RWPE2 (cell line): ENCODE data around the gene GID4.

ENCODE experiments used
- ATAC-seq: fragments of 200-7000 bp; cut with Tn5 transposase; 3 replicates; pipeline ENCODE4 v1.9.1; 2021; ENCODE audit warnings: low read depth
- DNase-seq: peaks from one replicate; pipeline ENCODE4 v3.0.0-alpha.2; 2020; ENCODE audit warnings: low spot score
- H3K27ac ChIP-seq: fragments of 450-650 bp; 2 replicates; pipeline ENCODE4 v1.5.1; 2017; ENCODE audit warnings: mild to moderate bottlenecking; ENCODE audit not compliant: poor library complexity, severe bottlenecking
- H3K27me3 ChIP-seq: fragments of 250-450 bp; sonication (Bioruptor Pico); 2 replicates; pipeline ENCODE4 v1.5.1; 2021; ENCODE audit warnings: mild to moderate bottlenecking, moderate library complexity; ENCODE audit not compliant: insufficient read depth, poor library complexity, severe bottlenecking
- H3K36me3 ChIP-seq: fragments of 250-450 bp; sonication (Bioruptor Pico); 2 replicates; pipeline ENCODE4 v1.5.1; 2020; ENCODE audit warnings: low read depth, mild to moderate bottlenecking, moderate library complexity
- H3K4me1 ChIP-seq: fragments of 250-450 bp; sonication (Bioruptor Pico); 2 replicates; pipeline ENCODE4 v1.5.1; 2021; ENCODE audit warnings: mild to moderate bottlenecking, moderate library complexity; ENCODE audit not compliant: insufficient read depth, poor library complexity, severe bottlenecking
- H3K4me3 ChIP-seq: fragments of 250-450 bp; sonication (Bioruptor Pico); 2 replicates; pipeline ENCODE4 v1.5.1; 2021; ENCODE audit warnings: mild to moderate bottlenecking, moderate library complexity; ENCODE audit not compliant: severe bottlenecking
- H3K9me3 ChIP-seq: fragments of 250-450 bp; sonication (Bioruptor Pico); 2 replicates; pipeline ENCODE4 v1.5.1; 2021; ENCODE audit warnings: mild to moderate bottlenecking, moderate library complexity; ENCODE audit not compliant: severe bottlenecking
- TF ChIP-seq, protein P1 (sequence below): fragments of 450-650 bp; IDR thresholded peaks from one replicate; pipeline ENCODE4 v1.5.1; 2017; ENCODE audit warnings: mild to moderate bottlenecking, moderate library complexity; ENCODE audit not compliant: poor library complexity, severe bottlenecking

GID4 gene

DNA sequence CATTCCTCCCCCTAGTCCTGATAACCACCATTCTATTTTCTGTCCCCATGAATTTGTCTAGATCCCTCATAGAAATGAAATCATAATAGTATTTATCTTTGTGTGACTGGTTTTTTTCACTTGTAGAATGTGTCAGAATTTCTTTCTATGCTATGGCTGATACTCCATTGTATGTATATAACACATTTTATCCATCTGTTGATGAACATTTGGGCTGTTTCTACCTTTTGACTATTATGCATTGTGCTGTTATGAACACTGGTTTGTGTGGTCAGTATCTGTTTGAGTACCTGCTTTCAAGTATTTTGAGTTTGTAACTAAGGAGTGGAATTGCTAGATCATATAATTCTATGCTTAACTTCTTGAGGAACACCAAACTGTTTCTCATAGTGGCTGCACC is 32.5 kb downstream of the GID4 start:
- H3K4me3 ChIP-seq: no peak overlapping the region
- H3K27ac ChIP-seq: no peak overlapping the region
- H3K9me3 ChIP-seq: no peaks in the 10 kb centered on the region
- no peaks in the 10 kb centered on the region for H3K27me3 ChIP-seq
- no peaks in the 10 kb centered on the region for H3K36me3 ChIP-seq
- TF ChIP-seq, protein P1, sequence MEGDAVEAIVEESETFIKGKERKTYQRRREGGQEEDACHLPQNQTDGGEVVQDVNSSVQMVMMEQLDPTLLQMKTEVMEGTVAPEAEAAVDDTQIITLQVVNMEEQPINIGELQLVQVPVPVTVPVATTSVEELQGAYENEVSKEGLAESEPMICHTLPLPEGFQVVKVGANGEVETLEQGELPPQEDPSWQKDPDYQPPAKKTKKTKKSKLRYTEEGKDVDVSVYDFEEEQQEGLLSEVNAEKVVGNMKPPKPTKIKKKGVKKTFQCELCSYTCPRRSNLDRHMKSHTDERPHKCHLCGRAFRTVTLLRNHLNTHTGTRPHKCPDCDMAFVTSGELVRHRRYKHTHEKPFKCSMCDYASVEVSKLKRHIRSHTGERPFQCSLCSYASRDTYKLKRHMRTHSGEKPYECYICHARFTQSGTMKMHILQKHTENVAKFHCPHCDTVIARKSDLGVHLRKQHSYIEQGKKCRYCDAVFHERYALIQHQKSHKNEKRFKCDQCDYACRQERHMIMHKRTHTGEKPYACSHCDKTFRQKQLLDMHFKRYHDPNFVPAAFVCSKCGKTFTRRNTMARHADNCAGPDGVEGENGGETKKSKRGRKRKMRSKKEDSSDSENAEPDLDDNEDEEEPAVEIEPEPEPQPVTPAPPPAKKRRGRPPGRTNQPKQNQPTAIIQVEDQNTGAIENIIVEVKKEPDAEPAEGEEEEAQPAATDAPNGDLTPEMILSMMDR: no peak
- DNase-seq (no peak), ATAC-seq (no peak)
- H3K4me1 ChIP-seq: no peaks in the 10 kb centered on the region

DNA sequence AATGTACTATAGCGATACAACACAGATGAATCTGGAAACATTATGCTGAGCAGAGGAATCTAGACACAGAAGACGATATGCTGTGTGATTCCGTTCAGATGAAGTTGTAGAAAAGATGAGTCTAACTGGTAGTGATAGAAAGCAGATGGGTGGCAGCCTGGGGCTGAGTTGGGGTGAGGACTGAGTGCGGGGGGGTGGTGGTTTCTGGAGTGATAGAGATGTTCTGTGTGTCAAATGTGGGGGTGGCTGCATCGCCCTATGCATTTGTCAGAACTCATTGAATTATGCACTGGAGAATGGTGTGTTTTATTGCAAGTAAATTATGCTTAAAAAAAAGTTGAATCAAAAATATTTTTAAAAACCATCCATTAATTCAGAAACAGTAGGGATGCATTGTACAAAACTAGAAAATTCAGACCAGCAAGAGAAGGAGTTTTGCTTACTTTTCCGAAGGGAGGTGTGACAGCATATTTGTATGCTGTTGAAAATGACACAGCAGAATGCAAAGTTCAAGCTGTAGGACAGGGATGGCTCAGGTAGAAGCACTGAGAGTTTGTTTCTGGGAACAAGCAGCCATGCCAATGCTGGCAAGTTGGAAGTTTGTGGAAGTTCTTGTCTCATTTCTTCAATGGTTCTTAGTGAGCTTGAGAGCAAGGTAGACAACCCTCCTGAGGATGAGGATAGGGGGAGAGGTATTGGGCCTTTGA is 35.5 kb downstream of the GID4 start:
- Histone ChIP-seq H3K27me3 (no peaks in the 10 kb centered on the region), H3K4me3 (no peak overlapping the region), H3K27ac (no peak overlapping the region), H3K9me3 (no peaks in the 10 kb centered on the region), H3K4me1 (no peaks in the 10 kb centered on the region), H3K36me3 (no peaks in the 10 kb centered on the region)
- DNase-seq (no peak), ATAC-seq (no peak)
- TF ChIP-seq, protein P1: no peak

DNA sequence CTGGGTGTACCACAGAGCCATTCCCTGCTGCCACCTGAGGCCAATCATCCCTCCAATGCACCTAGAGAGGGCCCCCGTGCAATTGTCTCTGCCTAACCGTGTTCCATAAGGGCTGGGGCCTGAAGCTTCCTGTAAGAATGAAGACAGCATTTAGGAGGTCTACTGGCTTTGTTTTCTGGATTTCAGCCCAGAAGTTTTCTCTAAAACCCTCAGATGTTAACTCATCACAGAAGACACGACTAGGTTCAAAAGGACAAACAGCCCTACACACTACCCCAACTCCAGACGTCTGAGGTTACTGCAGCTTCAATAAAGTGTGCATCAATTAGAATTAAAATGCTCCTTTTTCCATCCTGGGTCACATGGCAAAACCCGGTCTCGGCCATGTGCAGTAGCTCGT is 37.7 kb downstream of the GID4 start:
- DNase-seq (no peak), ATAC-seq (no peak)
- H3K36me3 ChIP-seq: no peaks in the 10 kb centered on the region

DNA sequence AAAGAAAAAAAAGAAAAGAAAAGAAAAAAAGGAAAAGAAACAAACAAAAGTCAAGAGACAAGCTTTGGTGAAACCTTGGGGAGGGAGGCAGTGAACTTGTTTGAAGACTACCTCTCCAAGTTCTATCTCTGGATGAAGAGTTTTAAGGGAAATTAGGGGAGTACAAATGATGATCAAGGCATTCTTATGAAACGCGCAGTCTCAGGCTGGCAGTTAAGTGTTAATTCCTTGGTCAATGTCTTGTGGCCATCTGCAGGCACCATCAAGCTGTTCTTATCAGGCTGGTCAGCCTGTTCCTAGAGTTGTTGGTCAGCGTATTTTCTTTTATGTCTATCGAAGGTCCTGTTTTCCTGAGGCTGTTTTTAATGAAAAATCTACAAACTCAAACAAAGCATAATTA is 40.3 kb downstream of the GID4 start:
- TF ChIP-seq, protein P1: no peak
- no peaks in the 10 kb centered on the region for H3K36me3 ChIP-seq
- no peak overlapping the region for H3K4me3 ChIP-seq
- DNase-seq: no peak
- ATAC-seq: no peak
- H3K27ac ChIP-seq: no peak overlapping the region
- no peaks in the 10 kb centered on the region for H3K4me1 ChIP-seq
- no peaks in the 10 kb centered on the region for H3K9me3 ChIP-seq
- no peaks in the 10 kb centered on the region for H3K27me3 ChIP-seq

More for the DNA sequence above, 37.7 kb downstream of the GID4 start:
- no peak overlapping the region for H3K27ac ChIP-seq
- H3K4me3 ChIP-seq: no peak overlapping the region
- no peaks in the 10 kb centered on the region for H3K9me3 ChIP-seq
- no peaks in the 10 kb centered on the region for H3K4me1 ChIP-seq
- TF ChIP-seq, protein P1: no peak
- H3K27me3 ChIP-seq: no peaks in the 10 kb centered on the region

DNA sequence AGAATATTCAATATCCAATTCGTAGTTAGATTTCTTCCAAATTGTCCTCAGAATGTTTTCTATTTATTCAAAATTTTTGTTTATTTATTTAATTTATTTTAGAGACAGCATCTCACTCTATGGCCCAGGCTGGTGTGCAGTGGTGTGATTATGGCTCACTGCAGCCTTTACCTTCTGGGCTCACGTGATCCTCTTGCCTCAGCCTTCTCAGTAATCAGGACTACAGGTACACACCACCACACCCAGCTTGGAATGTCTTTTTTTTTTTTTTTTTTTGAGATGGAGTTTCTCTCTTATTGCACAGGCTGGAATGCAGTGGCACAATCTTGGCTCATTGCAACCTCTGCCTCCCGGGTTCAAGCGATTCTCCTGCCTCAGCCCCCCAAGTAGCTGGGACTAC is 45.0 kb downstream of the GID4 start:
- Histone ChIP-seq H3K27ac (no peak overlapping the region), H3K27me3 (no peaks in the 10 kb centered on the region), H3K9me3 (no peaks in the 10 kb centered on the region), H3K4me3 (no peak overlapping the region), H3K36me3 (no peaks in the 10 kb centered on the region), H3K4me1 (peaks cover 3% of the 10 kb centered on the region)
- DNase-seq (no peak), ATAC-seq (no peak)
- TF ChIP-seq, protein P1: no peak
